H1 (cell line): ENCODE results near the gene HOXB3.

Experiments used
- BCL11A ChIP-seq, 2 experiments: IDR thresholded peaks; one replicate each; pipeline ENCODE4 v1.6.1; 2011; ENCODE audit warnings: low read depth in 2 of 2, low read length in 2 of 2, mild to moderate bottlenecking in 2 of 2
- EZH2 ChIP-seq: fragments of 200-600 bp; sonication (generic); IDR thresholded peaks from 2 replicates; pipeline ENCODE4 v1.7.1; 2012; ENCODE audit warnings: low read depth, mild to moderate bottlenecking, moderate library complexity, low read length, inconsistent platforms; ENCODE audit not compliant: severe bottlenecking
- POLR2A ChIP-seq, 2 experiments: IDR thresholded peaks; 1 replicate in 1 of 2; 2 replicates in 1 of 2; pipeline ENCODE4 v1.6.1; 2011; ENCODE audit warnings: low read depth in 2 of 2, low read length in 2 of 2, mild to moderate bottlenecking in 2 of 2; ENCODE audit errors: control extremely low read depth in 1 of 2
- RAD21 ChIP-seq, 2 experiments: IDR thresholded peaks in 1 of 2; conservative IDR thresholded peaks in 1 of 2; 2 replicates each; pipeline ENCODE4 v1.6.1; 2011; ENCODE audit warnings: low read depth in 2 of 2, low read length in 2 of 2, improper control_type of control experiment in 1 of 2, inconsistent platforms in 1 of 2, mild to moderate bottlenecking in 1 of 2, moderate library complexity in 1 of 2
- RFX5 ChIP-seq: IDR thresholded peaks from 2 replicates; pipeline ENCODE4 v1.6.1; 2011; ENCODE audit warnings: low read depth, low read length, improper control_type of control experiment, borderline replicate concordance
- TAF1 ChIP-seq: IDR thresholded peaks from 2 replicates; pipeline ENCODE4 v1.6.1; 2011; ENCODE audit warnings: mild to moderate bottlenecking, low read depth, low read length
- TCF12 ChIP-seq: IDR thresholded peaks from 2 replicates; pipeline ENCODE4 v1.6.1; 2011; ENCODE audit warnings: low read depth, mild to moderate bottlenecking, low read length
- TF ChIP-seq, protein P1 (sequence below): IDR thresholded peaks from 2 replicates; pipeline ENCODE4 v1.6.1; 2012; ENCODE audit warnings: inconsistent platforms
- TF ChIP-seq, protein P2 (sequence below), 3 experiments: IDR thresholded peaks; 1 replicate in 2 of 3; 2 replicates in 1 of 3; pipeline versions ENCODE4 v1.5.1 to v1.6.1; 2011; ENCODE audit warnings: low read length in 3 of 3, mild to moderate bottlenecking in 3 of 3, inconsistent platforms in 2 of 3, low read depth in 1 of 3, moderate library complexity in 1 of 3; ENCODE audit not compliant: insufficient read depth in 1 of 3; ENCODE audit errors: control extremely low read depth in 1 of 3

DNA sequence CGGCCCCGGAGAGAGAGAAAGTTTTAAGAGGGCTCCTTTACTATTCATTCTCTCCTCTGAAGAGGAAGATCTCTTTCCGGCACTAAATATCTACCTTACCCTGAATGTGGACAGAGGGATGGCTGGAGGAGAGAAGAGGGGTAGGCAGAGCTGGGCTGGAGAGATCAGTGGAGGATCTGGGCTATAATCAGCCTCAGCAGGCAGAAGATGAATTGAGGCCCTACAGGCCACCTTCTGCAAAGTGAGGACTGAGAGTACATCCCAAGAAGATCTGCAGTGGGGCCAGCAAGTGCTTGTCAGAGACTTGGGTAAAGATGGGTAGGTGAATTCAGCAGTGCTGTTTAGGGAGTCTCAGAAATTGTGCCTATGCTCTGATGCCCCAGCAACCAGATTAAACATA lies 52.7 kb downstream of the HOXB3 start:
- TF ChIP-seq RFX5 (no peak), EZH2 (no peak), POLR2A (IDR thresholded peaks at IDR 0.05; ENCODE audit: control extremely low read depth in 1 of 2, low read depth in 2 of 2, low read length in 2 of 2) (no peak), RAD21 (IDR thresholded peaks at IDR 0.05 in 1 of 2, conservative IDR thresholded peaks at IDR 0.05 in 1 of 2; ENCODE audit: low read depth in 2 of 2, low read length in 2 of 2) (no peak), TCF12 (no peak), TAF1 (no peak), BCL11A (IDR thresholded peaks at IDR 0.05; ENCODE audit: low read depth in 2 of 2, low read length in 2 of 2) (no peak)
- TF ChIP-seq, protein P1, sequence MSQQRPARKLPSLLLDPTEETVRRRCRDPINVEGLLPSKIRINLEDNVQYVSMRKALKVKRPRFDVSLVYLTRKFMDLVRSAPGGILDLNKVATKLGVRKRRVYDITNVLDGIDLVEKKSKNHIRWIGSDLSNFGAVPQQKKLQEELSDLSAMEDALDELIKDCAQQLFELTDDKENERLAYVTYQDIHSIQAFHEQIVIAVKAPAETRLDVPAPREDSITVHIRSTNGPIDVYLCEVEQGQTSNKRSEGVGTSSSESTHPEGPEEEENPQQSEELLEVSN = no peak
- TF ChIP-seq, protein P2, sequence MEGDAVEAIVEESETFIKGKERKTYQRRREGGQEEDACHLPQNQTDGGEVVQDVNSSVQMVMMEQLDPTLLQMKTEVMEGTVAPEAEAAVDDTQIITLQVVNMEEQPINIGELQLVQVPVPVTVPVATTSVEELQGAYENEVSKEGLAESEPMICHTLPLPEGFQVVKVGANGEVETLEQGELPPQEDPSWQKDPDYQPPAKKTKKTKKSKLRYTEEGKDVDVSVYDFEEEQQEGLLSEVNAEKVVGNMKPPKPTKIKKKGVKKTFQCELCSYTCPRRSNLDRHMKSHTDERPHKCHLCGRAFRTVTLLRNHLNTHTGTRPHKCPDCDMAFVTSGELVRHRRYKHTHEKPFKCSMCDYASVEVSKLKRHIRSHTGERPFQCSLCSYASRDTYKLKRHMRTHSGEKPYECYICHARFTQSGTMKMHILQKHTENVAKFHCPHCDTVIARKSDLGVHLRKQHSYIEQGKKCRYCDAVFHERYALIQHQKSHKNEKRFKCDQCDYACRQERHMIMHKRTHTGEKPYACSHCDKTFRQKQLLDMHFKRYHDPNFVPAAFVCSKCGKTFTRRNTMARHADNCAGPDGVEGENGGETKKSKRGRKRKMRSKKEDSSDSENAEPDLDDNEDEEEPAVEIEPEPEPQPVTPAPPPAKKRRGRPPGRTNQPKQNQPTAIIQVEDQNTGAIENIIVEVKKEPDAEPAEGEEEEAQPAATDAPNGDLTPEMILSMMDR (IDR thresholded peaks at IDR 0.05; ENCODE audit: control extremely low read depth in 1 of 3, insufficient read depth in 1 of 3, low read depth in 1 of 3, low read length in 3 of 3) = no peak
